ENCODE data around the gene AOAH. TPM values are rescaled to one million over a fixed set of nuclear protein-coding genes. Genes with fewer than 3 reads are reported as not detected.

The AOAH gene
- total RNA-seq, 1 donor, result 128 TPM

DNA sequence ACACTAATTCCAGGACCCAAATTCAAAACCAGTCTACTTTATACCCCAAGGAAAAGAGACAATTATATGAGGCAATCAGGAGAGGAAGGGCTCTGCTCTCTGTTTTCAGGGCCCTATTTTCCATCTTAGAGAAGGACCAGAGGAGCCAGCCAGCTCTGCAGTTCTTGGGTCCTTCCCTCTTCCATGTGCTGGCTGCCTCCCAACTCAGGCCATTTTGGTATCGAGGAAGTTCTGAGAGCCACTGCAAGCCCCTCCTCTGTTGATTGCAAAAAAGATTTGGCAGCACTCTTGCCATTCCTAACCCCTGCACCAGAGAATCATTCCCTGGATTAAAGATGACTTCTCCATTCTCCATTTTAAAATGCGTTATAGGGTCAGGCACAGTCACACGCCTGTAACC is 151.2 kb downstream of the AOAH start:
- Histone ChIP-seq H3K4me1 (ENCODE audit: insufficient read depth, low read length) (peaks cover 44% of the 10 kb centered on the region), H3K4me3 (ENCODE audit: low read length) (no peak overlapping the region), H3K9me3 (ENCODE audit: low read depth, low read length) (no peaks in the 10 kb centered on the region), H3K27me3 (ENCODE audit: insufficient read depth, low read length) (no peaks in the 10 kb centered on the region)

GRCh38 chr7:36571190-36571560 is 153.1 kb downstream of the AOAH start:
- peaks cover 55% of the 10 kb centered on the region for H3K4me1 ChIP-seq (ENCODE audit: insufficient read depth, low read length)
- no peaks in the 10 kb centered on the region for H3K9me3 ChIP-seq (ENCODE audit: low read depth, low read length)
- H3K4me3 ChIP-seq (ENCODE audit: low read length), result no peak overlapping the region
- H3K27me3 ChIP-seq (ENCODE audit: insufficient read depth, low read length), result no peaks in the 10 kb centered on the region

- H3K4me1 ChIP-seq (ENCODE audit: insufficient read depth, low read length), result peaks cover 59% of the 10 kb centered on the region
- no peaks in the 10 kb centered on the region for H3K9me3 ChIP-seq (ENCODE audit: low read depth, low read length)
- no peaks in the 10 kb centered on the region for H3K27me3 ChIP-seq (ENCODE audit: insufficient read depth, low read length)
- H3K4me3 ChIP-seq (ENCODE audit: low read length), result no peak overlapping the region
Measured at GRCh38 chr7:36570528-36571189, 153.6 kb downstream of the AOAH start.

DNA sequence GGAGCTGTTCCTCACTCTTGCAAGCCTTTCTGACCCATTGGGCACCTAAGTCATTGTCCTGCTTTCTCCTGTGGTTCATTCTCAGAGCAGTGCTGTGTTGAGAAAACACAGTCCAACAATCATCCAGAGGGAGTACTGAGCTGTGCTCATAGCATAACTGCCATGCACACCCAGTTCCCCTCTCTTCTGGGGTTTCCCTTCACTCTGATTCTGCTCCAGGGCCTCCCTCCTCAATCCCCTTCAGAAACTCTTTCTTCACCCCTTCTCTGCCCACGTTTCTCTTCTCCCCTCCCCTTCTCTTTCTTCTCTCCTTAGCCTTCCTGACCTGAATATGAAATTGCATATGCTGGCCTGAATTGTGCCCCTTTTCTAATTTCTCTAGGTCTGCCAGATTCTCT is 155.8 kb downstream of the AOAH start:
- Histone ChIP-seq H3K4me1 (ENCODE audit: insufficient read depth, low read length) (peaks cover 77% of the 10 kb centered on the region), H3K9me3 (ENCODE audit: low read depth, low read length) (no peaks in the 10 kb centered on the region), H3K4me3 (ENCODE audit: low read length) (no peak overlapping the region), H3K27me3 (ENCODE audit: insufficient read depth, low read length) (no peaks in the 10 kb centered on the region)

- Histone ChIP-seq H3K4me1 (ENCODE audit: insufficient read depth, low read length) (peaks cover 76% of the 10 kb centered on the region), H3K9me3 (ENCODE audit: low read depth, low read length) (no peaks in the 10 kb centered on the region), H3K4me3 (ENCODE audit: low read length) (no peak overlapping the region), H3K27me3 (ENCODE audit: insufficient read depth, low read length) (no peaks in the 10 kb centered on the region)
Measured at GRCh38 chr7:36567699-36568451, 156.4 kb downstream of the AOAH start.

DNA sequence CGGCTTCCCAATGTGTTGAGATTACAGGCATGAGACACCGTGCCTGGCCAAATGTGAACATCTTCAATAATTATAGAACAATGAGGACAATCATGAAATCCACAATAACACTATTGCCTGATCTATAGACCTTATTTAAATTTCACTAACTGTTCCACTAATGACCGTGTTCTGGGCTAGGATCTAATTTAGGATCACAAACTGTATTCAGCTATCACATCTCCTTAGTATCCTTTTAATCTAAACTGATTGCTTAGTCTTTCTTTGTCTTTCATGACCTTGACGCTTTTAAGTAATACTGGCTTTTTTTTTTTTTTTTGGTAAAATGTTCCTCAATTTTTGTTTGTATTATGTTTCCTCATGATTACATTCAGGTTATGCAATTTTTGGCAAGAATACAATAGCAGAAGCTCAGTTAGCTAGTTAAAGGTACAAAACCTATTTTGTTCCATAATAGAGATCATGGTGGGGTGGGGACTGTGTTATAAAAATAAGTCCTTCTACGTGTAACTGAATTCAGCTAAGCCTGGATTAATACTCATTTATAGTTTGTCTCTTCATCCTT is 158.4 kb downstream of the AOAH start:
- Histone ChIP-seq H3K4me1 (ENCODE audit: insufficient read depth, low read length) (peaks cover 73% of the 10 kb centered on the region), H3K4me3 (ENCODE audit: low read length) (no peak overlapping the region), H3K27me3 (ENCODE audit: insufficient read depth, low read length) (no peaks in the 10 kb centered on the region), H3K9me3 (ENCODE audit: low read depth, low read length) (no peaks in the 10 kb centered on the region)

DNA sequence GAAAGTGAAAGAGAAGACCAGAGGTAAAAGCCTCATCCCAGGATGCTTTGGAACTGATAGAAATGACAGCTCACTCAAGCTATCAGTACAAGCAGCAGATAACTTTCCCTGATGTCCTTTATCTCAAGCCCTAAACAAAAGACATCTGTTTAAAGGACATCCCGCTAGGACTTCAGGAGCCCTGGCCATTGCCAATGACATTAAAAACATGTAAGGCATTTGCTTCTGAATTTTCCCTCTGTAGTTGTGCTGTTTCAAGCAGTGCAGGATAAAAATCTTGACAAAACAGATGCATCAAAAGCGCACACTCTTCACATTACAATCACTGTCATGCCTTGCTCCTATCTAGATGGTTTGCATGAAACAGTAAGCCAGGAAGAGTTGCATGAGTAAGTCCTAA is 159.8 kb downstream of the AOAH start:
- no peaks in the 10 kb centered on the region for H3K27me3 ChIP-seq (ENCODE audit: insufficient read depth, low read length)
- H3K9me3 ChIP-seq (ENCODE audit: low read depth, low read length), result no peaks in the 10 kb centered on the region
- peaks cover 64% of the 10 kb centered on the region for H3K4me1 ChIP-seq (ENCODE audit: insufficient read depth, low read length)
- H3K4me3 ChIP-seq (ENCODE audit: low read length), result no peak overlapping the region

DNA sequence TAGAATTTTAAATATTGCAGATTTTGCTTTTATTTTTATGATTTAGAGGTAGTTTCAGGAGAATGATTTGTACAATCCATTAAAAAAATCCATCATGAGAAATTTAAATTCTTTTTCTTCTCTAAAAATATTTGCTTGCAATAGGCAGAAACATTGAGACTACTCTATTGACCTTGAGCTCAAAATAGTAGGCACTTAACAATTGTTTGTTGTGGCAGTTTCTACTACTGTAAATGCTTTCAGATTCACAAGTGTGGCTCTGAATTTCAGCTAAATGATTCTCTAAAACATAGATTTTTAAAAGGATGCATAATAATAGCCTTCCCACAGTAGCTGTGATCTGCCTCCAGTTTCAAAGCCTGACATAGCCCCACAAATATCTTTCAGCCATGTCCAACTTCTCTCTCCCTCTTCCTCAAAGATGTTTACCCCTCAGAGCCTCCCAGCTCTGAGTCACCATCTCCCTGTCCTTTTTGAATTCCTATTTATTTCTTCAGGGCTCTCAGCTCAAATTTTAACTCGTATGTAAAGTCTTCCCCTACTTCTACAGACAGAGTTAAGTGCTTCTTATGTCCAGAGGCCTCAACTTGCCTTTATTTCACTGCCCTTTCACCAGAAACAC is 160.5 kb downstream of the AOAH start:
- Histone ChIP-seq H3K4me1 (ENCODE audit: insufficient read depth, low read length) (peaks cover 60% of the 10 kb centered on the region), H3K27me3 (ENCODE audit: insufficient read depth, low read length) (no peaks in the 10 kb centered on the region)

GRCh38 chr7:36562121-36562520 is 162.2 kb downstream of the AOAH start:
- peaks cover 50% of the 10 kb centered on the region for H3K4me1 ChIP-seq (ENCODE audit: insufficient read depth, low read length)

More for the DNA sequence above, 160.5 kb downstream of the AOAH start:
- H3K4me3 ChIP-seq (ENCODE audit: low read length), result no peak overlapping the region
- H3K9me3 ChIP-seq (ENCODE audit: low read depth, low read length), result no peaks in the 10 kb centered on the region

GRCh38 chr7:36549029-36549428 is 175.3 kb downstream of the AOAH start:
- H3K4me1 ChIP-seq (ENCODE audit: insufficient read depth, low read length), result no peaks in the 10 kb centered on the region
- no peaks in the 10 kb centered on the region for H3K9me3 ChIP-seq (ENCODE audit: low read depth, low read length)
- no peaks in the 10 kb centered on the region for H3K27me3 ChIP-seq (ENCODE audit: insufficient read depth, low read length)
- H3K4me3 ChIP-seq (ENCODE audit: low read length), result no peak overlapping the region

More at GRCh38 chr7:36562121-36562520, 162.2 kb downstream of the AOAH start:
- Histone ChIP-seq H3K4me3 (ENCODE audit: low read length) (no peak overlapping the region), H3K9me3 (ENCODE audit: low read depth, low read length) (no peaks in the 10 kb centered on the region), H3K27me3 (ENCODE audit: insufficient read depth, low read length) (no peaks in the 10 kb centered on the region)

DNA sequence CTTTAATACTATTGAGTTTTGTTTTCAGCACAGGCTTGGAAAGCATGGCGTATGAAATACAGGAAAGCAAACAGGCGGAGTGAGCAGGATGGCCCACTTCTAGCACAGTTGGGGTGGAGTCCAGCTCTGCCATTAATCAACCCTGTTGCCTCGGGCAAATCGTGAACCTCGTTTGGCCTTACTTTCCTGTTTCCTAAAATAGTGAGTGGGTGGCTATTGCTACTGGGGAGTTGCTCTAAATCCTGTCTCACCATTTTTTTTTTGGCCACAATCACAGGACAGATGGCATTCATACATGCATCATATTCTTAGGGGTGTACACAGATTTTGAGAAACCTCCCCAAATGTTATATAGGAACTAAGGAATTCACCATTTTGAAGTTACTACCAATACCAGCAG is 176.9 kb downstream of the AOAH start:
- no peaks in the 10 kb centered on the region for H3K27me3 ChIP-seq (ENCODE audit: insufficient read depth, low read length)
- H3K4me3 ChIP-seq (ENCODE audit: low read length), result no peak overlapping the region
- H3K9me3 ChIP-seq (ENCODE audit: low read depth, low read length), result no peaks in the 10 kb centered on the region
- no peaks in the 10 kb centered on the region for H3K4me1 ChIP-seq (ENCODE audit: insufficient read depth, low read length)

DNA sequence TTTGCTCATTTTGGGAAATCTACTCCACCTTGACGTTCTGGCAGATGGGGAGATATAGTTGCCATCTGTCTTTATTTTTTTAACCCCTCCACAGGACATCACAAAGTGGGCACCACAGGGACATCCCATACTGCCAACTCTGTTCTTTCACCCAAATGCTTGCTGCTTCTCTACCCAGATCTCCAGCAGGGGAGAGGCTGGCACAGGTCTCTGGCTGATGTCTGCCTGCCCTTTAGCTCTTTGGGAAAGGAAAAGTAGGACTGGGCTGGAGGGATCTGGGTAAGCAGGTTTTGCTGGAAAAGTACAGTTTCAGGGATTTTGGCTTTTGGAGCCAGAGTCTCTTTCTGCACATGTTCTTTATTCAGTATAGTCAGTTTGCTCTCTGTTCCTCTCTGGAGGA is 178.0 kb downstream of the AOAH start:
- Histone ChIP-seq H3K9me3 (ENCODE audit: low read depth, low read length) (no peaks in the 10 kb centered on the region), H3K4me3 (ENCODE audit: low read length) (no peak overlapping the region), H3K27me3 (ENCODE audit: insufficient read depth, low read length) (no peaks in the 10 kb centered on the region), H3K4me1 (ENCODE audit: insufficient read depth, low read length) (no peaks in the 10 kb centered on the region)

- H3K4me1 ChIP-seq (ENCODE audit: insufficient read depth, low read length), result no peaks in the 10 kb centered on the region
- H3K27me3 ChIP-seq (ENCODE audit: insufficient read depth, low read length), result no peaks in the 10 kb centered on the region
- H3K4me3 ChIP-seq (ENCODE audit: low read length), result no peak overlapping the region
- H3K9me3 ChIP-seq (ENCODE audit: low read depth, low read length), result no peaks in the 10 kb centered on the region
Measured at GRCh38 chr7:36545291-36545690, 179.0 kb downstream of the AOAH start.

- no peaks in the 10 kb centered on the region for H3K4me1 ChIP-seq (ENCODE audit: insufficient read depth, low read length)
- no peaks in the 10 kb centered on the region for H3K27me3 ChIP-seq (ENCODE audit: insufficient read depth, low read length)
- H3K4me3 ChIP-seq (ENCODE audit: low read length), result no peak overlapping the region
- H3K9me3 ChIP-seq (ENCODE audit: low read depth, low read length), result no peaks in the 10 kb centered on the region
Measured at GRCh38 chr7:36538126-36538525, 186.2 kb downstream of the AOAH start.

DNA sequence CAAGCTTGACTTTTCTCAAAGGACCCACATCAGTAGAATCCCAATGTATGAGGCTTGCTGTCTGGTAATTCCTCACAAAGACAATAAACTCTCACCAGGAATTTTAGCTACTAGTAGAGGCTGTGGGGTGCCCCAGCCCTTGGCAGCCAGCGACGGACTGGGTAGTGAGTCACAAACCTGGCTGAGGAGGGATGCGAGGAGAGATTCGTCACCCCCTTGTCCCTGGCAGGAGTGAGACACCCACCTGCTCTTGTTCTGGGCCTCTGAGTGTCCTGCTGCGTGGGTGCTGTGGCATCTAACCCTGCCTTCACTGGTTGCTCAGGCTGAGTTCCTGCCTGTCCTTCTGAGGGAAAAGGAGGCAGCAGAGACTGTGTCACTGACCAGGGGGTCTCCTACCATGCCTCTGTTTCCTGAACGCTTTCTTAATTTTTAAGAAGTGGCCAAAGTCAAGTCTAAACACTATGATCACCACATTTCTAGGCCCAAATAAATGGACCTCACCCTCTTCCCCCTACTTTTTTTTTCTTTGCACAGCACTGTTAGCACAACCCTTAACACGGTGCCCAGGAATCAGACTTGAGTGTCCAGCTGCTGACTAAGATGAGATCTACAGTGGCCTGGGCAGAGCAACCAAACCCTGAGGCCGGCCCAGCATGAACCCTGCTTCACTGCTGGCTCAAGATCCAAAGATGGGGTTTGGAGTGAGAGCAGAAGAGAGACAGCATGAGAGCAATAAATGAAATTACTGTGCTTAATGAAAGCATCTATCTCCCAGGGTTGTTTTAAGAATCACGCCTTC is 188.2 kb downstream of the AOAH start:
- Histone ChIP-seq H3K9me3 (ENCODE audit: low read depth, low read length) (no peaks in the 10 kb centered on the region), H3K4me1 (ENCODE audit: insufficient read depth, low read length) (no peaks in the 10 kb centered on the region), H3K4me3 (ENCODE audit: low read length) (no peak overlapping the region), H3K27me3 (ENCODE audit: insufficient read depth, low read length) (no peaks in the 10 kb centered on the region)

All from mononuclear cell (primary cell).